ENCODE results near the gene C2CD3.

DNA sequence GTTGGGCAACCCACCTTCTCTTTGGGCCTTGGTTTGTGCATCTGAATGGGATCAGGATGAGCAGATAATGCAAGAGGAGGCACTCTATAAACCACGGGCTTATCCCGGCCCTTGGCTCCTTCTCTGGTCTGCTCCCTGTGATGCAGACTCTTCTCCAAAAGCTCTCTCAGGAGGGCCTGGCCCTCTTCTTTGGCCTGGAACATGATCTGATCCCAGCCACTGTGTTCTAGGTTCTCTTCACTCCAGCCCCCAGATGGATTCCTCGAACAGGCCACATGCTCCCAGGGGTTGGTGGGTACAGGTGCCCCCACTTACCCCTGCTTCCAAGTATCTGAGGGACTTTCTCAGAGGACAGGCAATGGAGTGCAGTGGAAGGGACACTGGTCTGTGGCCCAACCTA, 153.2 kb downstream of the C2CD3 start:
- TF ChIP-seq, protein P1, sequence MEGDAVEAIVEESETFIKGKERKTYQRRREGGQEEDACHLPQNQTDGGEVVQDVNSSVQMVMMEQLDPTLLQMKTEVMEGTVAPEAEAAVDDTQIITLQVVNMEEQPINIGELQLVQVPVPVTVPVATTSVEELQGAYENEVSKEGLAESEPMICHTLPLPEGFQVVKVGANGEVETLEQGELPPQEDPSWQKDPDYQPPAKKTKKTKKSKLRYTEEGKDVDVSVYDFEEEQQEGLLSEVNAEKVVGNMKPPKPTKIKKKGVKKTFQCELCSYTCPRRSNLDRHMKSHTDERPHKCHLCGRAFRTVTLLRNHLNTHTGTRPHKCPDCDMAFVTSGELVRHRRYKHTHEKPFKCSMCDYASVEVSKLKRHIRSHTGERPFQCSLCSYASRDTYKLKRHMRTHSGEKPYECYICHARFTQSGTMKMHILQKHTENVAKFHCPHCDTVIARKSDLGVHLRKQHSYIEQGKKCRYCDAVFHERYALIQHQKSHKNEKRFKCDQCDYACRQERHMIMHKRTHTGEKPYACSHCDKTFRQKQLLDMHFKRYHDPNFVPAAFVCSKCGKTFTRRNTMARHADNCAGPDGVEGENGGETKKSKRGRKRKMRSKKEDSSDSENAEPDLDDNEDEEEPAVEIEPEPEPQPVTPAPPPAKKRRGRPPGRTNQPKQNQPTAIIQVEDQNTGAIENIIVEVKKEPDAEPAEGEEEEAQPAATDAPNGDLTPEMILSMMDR (IDR thresholded peaks at IDR 0.05 in 8 of 11, conservative IDR thresholded peaks at IDR 0.05 in 3 of 11) = no peak
- TF ChIP-seq POLR2A (IDR thresholded peaks at IDR 0.05) = no peak
